Testis (tissue), 2 donors: ENCODE measurements around the gene ZNF778.

ENCODE experiments used
- POLR2A ChIP-seq: fragments of 450-650 bp; IDR thresholded peaks from one replicate; pipeline ENCODE4 v1.6.1; 2017; ENCODE audit warnings: antibody characterized with exemption, mild to moderate bottlenecking, moderate library complexity
- TF ChIP-seq, protein P1 (sequence below), 3 experiments: fragments of 450-650 bp in 2 of 3; fragments of 200-600 bp in 1 of 3; sonication (generic) in 1 of 3; IDR thresholded peaks; one replicate each; pipeline ENCODE4 v1.5.1; 2016 to 2019; ENCODE audit warnings: antibody characterized with exemption in 3 of 3, mild to moderate bottlenecking in 2 of 3, moderate library complexity in 1 of 3

DNA sequence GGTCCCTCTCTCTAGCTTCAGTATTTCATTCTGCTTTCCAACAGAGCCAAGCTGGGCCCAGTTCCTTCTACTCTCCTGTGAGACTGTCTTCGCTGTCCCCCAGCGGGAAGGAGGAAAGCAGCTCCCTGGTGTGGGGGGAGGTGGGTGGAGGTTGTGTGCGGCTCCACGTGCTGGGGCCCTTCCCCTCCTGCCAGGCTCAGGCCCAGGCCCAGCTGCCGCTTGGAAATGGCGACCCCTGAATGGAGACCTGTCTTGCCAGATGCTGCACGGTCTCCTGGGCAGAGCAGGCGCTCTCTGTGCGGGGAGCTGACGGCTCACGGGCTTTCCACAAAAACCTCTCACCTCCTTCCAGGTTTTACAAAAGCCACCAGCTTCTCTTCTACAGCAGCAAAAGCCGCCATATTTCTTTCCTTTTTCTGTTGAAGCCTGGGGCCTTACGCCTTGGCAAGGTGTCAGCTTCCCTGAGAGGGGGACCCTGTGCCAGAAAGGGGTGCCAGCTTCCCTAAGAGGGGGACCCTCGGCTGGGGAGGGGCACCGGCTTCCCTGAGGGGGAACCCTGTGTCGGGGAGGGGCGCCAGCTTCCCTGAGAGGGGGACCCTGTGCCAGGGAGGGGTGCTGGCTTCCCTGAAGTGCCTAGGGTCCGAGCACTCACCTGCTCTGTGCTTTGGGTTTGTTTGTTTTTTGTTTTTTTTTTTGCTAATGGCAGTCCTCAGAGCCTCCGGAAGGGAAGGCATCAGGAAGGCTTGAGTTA is 47.5 kb downstream of the ZNF778 start:
- TF ChIP-seq, protein P1, sequence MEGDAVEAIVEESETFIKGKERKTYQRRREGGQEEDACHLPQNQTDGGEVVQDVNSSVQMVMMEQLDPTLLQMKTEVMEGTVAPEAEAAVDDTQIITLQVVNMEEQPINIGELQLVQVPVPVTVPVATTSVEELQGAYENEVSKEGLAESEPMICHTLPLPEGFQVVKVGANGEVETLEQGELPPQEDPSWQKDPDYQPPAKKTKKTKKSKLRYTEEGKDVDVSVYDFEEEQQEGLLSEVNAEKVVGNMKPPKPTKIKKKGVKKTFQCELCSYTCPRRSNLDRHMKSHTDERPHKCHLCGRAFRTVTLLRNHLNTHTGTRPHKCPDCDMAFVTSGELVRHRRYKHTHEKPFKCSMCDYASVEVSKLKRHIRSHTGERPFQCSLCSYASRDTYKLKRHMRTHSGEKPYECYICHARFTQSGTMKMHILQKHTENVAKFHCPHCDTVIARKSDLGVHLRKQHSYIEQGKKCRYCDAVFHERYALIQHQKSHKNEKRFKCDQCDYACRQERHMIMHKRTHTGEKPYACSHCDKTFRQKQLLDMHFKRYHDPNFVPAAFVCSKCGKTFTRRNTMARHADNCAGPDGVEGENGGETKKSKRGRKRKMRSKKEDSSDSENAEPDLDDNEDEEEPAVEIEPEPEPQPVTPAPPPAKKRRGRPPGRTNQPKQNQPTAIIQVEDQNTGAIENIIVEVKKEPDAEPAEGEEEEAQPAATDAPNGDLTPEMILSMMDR (IDR thresholded peaks at IDR 0.05): no peak
- TF ChIP-seq POLR2A: no peak
